GM10847 (cell line): ENCODE data around the gene SIGLEC7.

Experiments used
- POLR2A ChIP-seq: IDR thresholded peaks from 2 replicates; pipeline ENCODE4 v1.6.1; 2011; ENCODE audit not compliant: insufficient read length; ENCODE audit errors: extremely low read depth

SIGLEC7 gene

GRCh38 chr19:51142119-51142518 is at the start of gene SIGLEC7:
TSS of gene SIGLEC7 (plus strand) at chr19:51142301. CDS start at chr19:51142370, 69 bp downstream.
- no peak for TF ChIP-seq POLR2A

GRCh38 chr19:51093101-51093500 is 49.0 kb upstream of the SIGLEC7 start:
- no peak for TF ChIP-seq POLR2A

DNA sequence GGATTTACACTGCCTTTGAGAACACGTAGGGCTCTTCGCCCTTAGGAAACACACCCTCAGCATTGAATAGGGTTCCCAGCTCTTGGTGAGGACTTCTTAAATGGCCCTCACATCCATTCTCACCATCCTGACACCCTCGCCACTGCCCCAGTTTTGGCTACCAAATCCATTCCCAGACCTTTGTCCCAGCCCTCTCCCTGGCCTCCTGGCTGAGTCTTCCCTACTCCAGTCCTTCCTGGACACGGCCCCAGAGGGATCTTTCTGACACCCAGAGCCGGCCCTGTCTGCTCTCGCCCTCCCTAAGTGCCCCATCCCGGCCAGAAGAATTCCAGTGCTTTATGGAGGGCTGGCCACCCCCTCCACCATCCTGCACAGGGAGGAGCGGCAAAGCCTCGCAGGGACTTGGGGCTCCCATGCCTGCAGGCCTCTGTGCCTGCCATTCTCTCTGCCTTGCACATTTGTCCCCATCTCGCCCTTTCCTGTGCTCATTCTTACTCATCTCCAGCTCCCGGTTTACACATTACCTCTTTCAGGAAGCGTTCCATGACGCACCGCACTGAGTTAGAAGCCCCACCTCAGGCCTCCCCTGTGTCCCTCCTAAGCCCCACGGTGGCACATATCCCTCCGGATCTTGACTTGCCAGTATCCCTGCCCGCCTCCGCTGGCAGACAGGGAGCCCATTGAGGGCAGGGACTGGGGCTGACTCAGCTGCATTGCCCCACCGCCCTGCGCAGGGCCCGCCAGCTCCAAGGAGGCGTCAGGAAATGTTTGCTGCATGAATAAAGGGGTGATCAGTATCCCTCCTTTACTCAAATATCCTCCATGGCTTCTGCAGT is 48.4 kb upstream of the SIGLEC7 start:
- no peak for TF ChIP-seq POLR2A

- no peak for TF ChIP-seq POLR2A
Observed at GRCh38 chr19:51094696-51095279, 47.3 kb upstream of the SIGLEC7 start.

DNA sequence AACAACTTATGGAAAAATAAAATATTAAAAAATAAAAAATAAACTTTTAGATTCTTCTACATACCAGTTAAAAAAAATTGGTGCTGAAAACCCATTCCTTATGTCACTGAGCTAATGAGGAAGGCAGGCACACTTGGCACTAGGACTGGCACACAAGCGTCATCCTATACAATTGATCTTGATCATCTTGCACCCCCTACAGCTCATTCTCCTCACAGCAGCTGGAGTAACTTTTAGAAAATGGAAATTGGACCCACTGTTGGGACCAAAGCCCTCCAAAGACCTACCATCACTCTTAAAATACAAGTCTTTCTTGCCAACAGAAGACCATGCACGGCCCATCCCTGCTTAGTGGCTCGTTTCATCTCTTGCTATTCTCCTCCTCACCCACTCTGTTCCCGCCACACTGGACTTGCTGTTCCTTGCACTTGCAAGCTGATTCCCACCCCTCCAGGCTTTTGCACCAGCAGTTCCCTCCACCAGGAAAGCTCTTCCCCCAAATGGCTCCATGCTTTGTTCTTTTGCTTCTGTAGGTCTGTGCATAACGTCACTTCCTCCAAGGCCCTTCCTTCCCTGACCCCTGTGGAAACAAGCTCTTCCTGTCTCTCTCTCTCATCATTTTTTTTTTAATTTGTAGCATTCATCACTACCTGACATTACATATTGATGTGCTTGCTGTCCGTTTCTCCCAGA is 45.5 kb upstream of the SIGLEC7 start:
- TF ChIP-seq POLR2A, result no peak

DNA sequence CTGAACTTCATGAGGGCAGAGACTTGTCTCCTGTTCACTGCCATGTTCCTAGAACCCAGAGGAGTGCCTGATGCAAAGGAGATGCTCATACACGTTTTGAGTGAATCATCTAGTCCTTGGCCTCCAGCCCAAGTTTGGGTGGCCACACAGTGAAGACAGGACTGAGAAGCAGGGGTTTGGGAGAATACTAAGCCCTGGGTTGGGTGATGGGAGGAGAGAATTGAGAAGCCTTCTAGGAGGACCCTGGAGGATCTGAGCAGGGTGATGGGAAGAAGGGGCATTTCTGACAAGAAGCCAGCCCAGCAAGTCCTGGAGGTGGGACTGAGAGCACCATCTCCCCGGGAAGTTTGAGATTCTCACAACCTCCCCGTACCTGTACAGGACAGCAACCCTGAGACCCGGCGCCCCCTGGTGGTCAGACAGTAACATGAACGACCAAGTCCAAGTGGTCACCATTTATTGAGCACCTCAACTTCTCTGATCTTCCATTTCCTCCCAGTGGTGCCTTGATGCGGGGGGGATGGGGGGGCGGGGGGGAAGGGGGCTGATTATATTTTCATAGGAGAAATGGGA is 44.8 kb upstream of the SIGLEC7 start:
- TF ChIP-seq POLR2A, result no peak

- TF ChIP-seq POLR2A, result no peak
Observed at GRCh38 chr19:51097796-51098195, 44.3 kb upstream of the SIGLEC7 start.

- no peak for TF ChIP-seq POLR2A
Observed at GRCh38 chr19:51098365-51099046, 43.6 kb upstream of the SIGLEC7 start.

- no peak for TF ChIP-seq POLR2A
Observed at GRCh38 chr19:51099047-51099382, 43.1 kb upstream of the SIGLEC7 start.

DNA sequence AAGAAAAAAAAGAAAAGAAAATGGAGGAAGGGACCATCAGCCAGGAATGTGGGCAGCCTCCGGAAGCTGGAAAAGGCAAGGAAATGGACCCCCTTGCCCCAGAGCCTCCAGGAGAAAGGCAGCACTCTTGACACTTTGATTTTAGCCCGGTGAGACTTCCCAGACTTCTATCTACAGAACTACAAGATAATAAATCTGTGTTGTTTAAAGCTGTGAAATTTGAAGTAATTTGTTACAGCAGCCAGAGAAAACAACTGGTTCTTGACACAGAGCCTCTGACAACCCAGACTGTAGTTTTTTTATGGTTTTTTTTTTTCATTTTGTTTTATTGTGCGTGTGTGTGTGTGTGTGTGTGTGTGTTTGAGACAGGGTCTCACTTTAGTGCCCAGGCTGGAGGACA is 41.5 kb upstream of the SIGLEC7 start:
- TF ChIP-seq POLR2A, result no peak

GRCh38 chr19:51101171-51101865 is 40.8 kb upstream of the SIGLEC7 start:
- TF ChIP-seq POLR2A, result no peak

- no peak for TF ChIP-seq POLR2A
Observed at GRCh38 chr19:51102991-51103390, 39.1 kb upstream of the SIGLEC7 start.

GRCh38 chr19:51103926-51104341 is 38.2 kb upstream of the SIGLEC7 start:
- no peak for TF ChIP-seq POLR2A

DNA sequence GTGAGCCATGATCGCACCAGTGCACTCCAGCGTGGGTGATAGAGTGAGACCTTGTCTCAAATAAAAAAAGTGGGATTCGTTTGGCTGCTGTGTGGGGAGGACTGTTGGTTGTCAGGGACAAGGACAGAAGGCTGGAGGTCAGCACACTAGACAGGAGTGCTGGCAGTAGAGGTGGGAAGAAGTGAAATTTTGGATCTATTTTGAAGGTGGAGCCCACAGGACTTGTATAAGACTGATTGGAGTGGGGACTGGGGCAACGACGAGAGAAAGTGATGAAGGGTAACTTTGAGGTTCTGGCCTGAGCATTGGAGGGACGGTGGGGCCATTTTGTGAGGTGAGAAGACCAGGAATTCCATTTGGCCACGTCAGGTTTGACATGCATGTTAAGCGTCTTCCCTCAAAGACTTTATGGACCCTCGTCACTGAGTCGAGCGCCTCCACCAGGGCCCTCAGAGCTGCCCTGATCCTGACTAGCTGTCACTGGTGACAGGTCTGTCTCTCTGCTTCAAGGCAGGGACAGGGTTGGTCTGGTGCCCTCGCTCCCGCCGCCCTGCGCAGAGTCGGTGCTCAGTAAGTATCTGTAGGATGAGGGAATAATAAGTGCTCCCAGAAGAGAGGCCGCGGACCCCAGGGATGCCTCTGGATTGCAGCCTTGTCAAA is 34.6 kb upstream of the SIGLEC7 start:
- no peak for TF ChIP-seq POLR2A

DNA sequence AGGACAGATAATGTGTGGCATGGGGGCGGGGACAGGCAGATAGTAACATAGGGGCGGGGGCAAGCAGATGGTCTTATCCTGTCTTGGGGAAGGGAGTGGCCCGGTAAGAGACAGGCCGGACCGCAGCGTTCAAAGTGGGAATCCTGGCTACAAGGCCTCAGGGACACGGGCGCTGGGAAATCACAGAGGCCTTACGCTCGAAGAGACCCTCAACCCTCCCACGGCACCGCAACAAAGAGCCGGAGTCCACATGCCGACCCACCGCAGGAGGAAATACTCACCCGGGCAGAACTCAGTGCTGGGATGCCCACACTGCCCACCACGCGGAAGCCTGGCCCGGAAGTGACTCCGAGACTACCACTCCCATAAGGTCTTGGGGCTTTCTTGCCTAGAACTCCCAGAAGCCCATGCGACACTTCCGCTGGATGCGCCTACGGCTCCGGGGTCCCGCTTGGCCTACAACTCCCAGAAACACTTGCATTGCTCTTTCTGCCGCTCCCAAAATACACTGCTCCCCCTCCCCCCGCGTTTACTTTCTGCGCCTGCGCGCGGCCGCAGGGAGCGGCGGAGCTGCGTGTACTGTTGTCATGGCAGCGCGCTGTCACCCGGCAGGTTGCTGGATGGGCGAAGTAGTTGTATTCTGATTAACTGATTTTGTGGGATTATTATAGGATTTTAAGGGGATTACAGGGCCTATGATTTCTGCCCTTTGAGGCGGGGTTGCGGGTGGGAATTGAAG is 33.9 kb upstream of the SIGLEC7 start, which contains the start of gene CTU1:
TSS of gene CTU1 (minus strand) at position 344 of the 739 bp plus-strand sequence. CDS start 3,840 bp downstream, outside the sequence.
- peak; percentile 51 for TF ChIP-seq POLR2A
